ENCODE measurements around the gene CHRNA9.

Gene CHRNA9

DNA sequence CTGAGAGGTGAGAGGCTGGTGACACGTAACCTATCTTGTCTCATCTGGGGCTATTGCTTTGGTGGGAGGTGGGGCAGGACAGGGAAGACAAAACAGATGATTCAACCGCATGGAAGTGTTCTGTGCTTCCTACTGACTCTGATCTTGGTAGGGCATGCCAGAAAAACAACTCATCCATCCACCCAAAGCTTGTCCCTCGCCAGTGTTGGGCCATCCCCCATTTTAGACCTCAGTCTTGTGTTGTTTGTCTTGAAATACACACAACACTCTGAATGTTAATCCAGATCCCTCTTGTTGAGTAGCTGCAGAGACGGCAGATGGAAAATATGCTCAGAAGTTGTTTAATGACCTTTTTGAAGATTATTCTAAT lies 377 bp downstream of the CHRNA9 start:
- no peak for DNase-seq (ENCODE audit: low spot score)
- TF ChIP-seq, protein P1, sequence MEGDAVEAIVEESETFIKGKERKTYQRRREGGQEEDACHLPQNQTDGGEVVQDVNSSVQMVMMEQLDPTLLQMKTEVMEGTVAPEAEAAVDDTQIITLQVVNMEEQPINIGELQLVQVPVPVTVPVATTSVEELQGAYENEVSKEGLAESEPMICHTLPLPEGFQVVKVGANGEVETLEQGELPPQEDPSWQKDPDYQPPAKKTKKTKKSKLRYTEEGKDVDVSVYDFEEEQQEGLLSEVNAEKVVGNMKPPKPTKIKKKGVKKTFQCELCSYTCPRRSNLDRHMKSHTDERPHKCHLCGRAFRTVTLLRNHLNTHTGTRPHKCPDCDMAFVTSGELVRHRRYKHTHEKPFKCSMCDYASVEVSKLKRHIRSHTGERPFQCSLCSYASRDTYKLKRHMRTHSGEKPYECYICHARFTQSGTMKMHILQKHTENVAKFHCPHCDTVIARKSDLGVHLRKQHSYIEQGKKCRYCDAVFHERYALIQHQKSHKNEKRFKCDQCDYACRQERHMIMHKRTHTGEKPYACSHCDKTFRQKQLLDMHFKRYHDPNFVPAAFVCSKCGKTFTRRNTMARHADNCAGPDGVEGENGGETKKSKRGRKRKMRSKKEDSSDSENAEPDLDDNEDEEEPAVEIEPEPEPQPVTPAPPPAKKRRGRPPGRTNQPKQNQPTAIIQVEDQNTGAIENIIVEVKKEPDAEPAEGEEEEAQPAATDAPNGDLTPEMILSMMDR (IDR thresholded peaks at IDR 0.05; ENCODE audit: borderline replicate concordance, control extremely low read depth, extremely low read depth, insufficient read depth, missing control alignments): no peak
- in situ Hi-C loops (cut with MboI; ENCODE audit: low sequenced_read_pairs, unreplicated experiment): no loop called here

DNA sequence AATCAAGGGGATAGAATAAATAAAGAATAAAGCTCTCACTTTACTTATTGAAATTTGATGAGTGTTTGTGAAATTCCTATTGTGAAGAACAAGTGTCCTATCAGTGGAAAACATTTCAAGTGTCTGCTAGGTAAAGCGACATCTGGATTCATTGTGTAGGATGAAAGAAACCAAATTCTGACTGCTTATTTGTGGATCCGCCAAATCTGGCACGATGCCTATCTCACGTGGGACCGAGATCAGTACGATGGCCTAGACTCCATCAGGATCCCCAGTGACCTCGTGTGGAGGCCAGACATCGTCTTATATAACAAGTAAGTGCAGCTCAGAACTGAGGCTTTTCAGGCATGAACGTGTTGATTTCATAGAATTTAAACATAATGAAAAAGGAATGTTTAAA lies 1.9 kb downstream of the CHRNA9 start:
- no peak for DNase-seq (ENCODE audit: low spot score)
- TF ChIP-seq, protein P1 (IDR thresholded peaks at IDR 0.05; ENCODE audit: borderline replicate concordance, control extremely low read depth, extremely low read depth, insufficient read depth, missing control alignments): no peak
- in situ Hi-C loops (cut with MboI; ENCODE audit: low sequenced_read_pairs, unreplicated experiment): no loop called here

DNA sequence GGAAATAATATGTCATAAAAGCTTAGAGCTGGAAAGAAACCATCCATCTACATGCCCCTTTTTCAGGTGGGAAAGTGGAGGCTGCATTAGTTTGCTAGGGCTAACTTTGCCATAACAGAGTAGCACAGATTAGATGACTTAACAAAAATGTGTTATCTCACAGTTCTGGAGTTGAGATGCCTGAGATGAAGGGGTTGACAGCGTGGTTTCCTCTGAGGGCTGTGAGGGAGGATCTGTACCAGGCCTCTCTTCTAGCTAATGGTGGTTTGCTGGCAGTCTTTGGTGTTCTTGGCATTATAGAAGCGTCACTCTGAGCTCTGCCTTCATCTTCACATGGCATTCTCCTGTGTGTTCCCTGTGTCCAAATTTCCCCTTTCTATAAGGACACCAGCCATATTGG lies 2.4 kb downstream of the CHRNA9 start:
- TF ChIP-seq, protein P1 (IDR thresholded peaks at IDR 0.05; ENCODE audit: borderline replicate concordance, control extremely low read depth, extremely low read depth, insufficient read depth, missing control alignments): no peak
- DNase-seq (ENCODE audit: low spot score): no peak
- in situ Hi-C loops (cut with MboI; ENCODE audit: low sequenced_read_pairs, unreplicated experiment): no loop called here

DNA sequence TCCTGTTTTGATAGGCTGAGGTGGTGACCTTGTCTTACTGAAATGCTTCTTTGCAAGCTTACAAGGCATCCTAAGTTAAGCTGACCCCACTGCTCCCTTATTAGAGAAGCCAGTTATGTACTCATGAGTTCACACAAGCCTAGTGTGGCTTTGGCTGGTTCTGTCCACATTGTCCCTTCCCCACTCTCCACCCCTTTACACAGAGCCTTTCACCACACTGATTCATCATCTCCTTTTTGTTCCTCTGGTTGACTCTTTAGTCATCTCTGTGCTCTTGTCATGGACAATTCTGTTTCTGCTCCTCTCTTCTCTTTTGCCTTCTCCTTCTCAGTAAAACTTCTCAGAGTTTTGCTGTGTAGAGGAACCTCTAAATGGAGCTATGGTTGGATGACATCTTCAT lies 4.9 kb downstream of the CHRNA9 start:
- in situ Hi-C loops (cut with MboI; ENCODE audit: low sequenced_read_pairs, unreplicated experiment): no loop called here
- TF ChIP-seq, protein P1 (IDR thresholded peaks at IDR 0.05; ENCODE audit: borderline replicate concordance, control extremely low read depth, extremely low read depth, insufficient read depth, missing control alignments): no peak
- no peak for DNase-seq (ENCODE audit: low spot score)

DNA sequence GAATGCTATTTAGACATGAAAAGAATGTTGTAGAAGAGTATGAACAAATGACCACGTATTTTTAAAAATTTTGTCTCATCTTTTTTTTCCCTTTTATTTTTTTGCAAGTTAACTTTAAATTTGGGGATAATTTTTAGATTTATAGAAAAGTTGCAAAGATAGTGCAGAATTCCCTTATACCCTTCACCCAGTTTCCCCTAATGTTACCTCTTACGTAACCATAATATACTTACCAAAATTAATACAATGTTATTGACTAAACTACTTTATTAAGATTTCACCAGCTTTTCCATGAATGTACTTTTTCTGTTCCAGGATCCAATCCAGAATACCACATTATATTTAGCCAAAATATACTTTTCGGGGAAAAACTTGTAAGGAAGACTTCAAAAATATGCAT lies 12.3 kb downstream of the CHRNA9 start:
- in situ Hi-C loops (cut with MboI; ENCODE audit: low sequenced_read_pairs, unreplicated experiment): no loop called here
- TF ChIP-seq, protein P1 (IDR thresholded peaks at IDR 0.05; ENCODE audit: borderline replicate concordance, control extremely low read depth, extremely low read depth, insufficient read depth, missing control alignments): no peak
- DNase-seq (ENCODE audit: low spot score): no peak

DNA sequence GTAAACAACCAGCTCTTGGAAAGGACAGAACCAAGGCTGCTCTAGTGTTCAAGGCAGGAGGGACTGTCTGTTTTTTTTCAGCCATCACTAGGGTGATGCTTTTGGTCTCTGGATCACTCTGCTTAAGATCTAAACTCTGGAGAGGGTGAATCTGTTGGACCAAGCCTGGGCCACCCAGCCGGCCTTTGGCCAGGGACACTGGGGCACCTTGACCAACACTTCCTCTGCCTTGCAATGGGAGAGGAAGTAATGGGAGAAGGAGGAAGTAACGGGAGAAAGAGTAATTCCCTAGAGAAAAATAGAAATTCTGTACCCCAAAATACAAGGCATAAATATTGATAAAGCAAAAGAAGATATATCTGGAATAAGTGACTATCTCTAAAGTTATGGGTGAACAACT lies 12.9 kb downstream of the CHRNA9 start:
- no peak for DNase-seq (ENCODE audit: low spot score)
- in situ Hi-C loops (cut with MboI; ENCODE audit: low sequenced_read_pairs, unreplicated experiment): no loop called here

More for the DNA sequence above, 12.9 kb downstream of the CHRNA9 start:
- TF ChIP-seq, protein P1 (IDR thresholded peaks at IDR 0.05; ENCODE audit: borderline replicate concordance, control extremely low read depth, extremely low read depth, insufficient read depth, missing control alignments): no peak
